Stimulated activated CD8-positive, alpha-beta memory T cell treated with anti-CD3 and anti-CD28 coated beads, Interleukin-4, amount 100 ng/mL, for 1 hour (primary cell): ENCODE results near the gene FRMD4A.

Experiments used
- DNase-seq, 2 donors: peaks; one replicate each; pipeline ENCODE4 v3.0.0-alpha.2; 2020; ENCODE audit warnings: low read depth in 2 of 2, low spot score in 1 of 2

The FRMD4A gene

DNA sequence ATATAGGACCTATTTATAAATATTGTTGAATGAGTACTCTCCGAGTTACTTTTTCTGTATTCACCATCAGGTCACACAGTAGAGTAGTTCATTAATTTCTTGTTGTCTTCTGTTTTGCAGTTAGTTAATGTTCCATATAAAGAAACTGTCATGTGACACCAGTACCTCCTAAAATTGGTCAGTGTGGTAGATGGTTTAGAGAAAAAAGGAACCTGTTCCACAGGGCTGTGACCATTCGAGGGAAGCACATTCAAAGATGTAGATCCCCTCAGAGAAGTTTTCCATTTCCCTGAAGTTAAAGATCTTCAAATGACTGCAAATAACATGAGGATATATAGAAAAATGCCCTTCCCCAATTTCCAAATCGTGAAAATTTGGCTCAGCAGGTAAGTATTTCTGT lies 698.3 kb downstream of the FRMD4A start:
- no peak for DNase-seq

DNA sequence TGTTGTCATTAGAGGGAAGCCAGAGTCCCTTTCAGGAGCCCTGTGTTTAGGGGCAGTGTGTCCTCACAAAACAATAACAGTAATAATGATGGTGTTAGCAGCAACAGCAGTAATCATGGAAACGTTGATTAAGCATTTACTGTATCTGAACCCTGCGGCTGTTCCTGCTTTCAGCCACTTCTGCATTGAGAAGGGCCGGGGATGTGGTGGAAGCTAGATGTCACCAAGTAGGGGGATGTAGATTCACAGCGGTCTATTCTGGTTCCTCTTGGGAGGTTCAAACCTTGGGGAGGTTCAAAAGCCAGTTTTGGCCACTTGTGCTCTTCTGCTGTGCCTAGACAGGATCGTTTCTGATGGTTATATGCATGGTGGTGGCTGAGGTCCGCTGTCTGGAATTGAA lies 699.1 kb downstream of the FRMD4A start:
- no peak for DNase-seq

DNA sequence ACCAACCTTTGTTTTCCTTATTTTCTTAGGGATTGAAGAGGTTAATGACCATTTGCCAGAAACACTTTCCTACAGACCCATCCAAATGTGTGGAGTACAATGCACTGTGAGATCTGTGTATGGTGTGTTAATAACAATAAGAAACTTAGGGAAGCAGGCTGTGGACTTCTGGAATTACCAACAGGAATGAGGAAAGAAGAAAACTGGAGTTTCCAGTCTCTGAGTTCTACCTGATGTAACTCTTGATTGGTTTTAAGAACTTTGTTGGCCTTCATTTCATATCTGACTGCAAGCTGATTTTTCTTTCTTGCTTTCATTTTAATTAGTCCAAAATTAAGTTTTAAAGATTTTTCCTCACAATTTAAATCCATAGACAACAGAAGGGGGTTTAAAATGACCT lies 700.5 kb downstream of the FRMD4A start:
- DNase-seq = no peak

DNA sequence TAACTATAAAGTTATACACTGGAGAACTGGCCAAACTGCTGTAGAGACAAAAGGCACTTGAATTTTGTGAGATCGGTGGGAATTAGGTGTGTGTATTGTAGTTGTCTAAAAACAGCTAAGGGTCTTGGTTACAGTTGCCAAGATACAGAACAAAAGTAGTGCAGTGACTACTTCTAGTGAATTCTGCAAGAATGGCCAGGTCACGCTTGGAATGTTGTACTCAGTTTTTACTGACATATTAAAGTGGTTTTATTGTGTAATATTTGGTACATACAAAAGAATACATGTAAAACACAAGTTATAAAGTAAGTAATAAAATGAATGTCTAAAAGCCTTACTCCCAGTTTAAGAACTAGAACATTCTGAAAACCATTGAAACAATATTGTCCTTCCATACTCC lies 701.6 kb downstream of the FRMD4A start:
- no peak for DNase-seq

DNA sequence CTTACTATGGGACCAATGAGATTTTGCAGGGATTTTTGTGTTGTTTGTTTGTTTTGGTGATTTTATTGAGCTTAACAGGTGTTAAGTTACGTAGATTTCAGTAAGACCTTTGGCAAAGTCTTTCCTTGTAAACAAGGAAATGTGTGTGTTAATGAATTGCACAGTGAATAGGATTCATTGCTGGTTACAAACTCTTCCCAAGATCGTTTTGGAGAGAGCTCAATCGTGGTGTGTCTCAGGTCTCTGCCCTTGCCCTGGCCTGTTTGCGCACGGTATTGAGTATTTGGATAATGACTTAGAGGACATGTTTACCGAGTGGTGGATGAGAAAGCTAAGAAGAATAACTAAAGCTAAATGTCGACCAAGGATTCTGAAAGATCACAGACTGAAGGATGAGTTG lies 702.1 kb downstream of the FRMD4A start:
- DNase-seq = no peak

GRCh38 chr10:13627459-13628310 lies 703.0 kb downstream of the FRMD4A start:
- no peak for DNase-seq

GRCh38 chr10:13624630-13625029 lies 706.1 kb downstream of the FRMD4A start:
- no peak for DNase-seq

GRCh38 chr10:13621931-13622330 lies 708.8 kb downstream of the FRMD4A start:
- DNase-seq = no peak

- DNase-seq = no peak
Measured at GRCh38 chr10:13617116-13617515, 713.6 kb downstream of the FRMD4A start.

DNA sequence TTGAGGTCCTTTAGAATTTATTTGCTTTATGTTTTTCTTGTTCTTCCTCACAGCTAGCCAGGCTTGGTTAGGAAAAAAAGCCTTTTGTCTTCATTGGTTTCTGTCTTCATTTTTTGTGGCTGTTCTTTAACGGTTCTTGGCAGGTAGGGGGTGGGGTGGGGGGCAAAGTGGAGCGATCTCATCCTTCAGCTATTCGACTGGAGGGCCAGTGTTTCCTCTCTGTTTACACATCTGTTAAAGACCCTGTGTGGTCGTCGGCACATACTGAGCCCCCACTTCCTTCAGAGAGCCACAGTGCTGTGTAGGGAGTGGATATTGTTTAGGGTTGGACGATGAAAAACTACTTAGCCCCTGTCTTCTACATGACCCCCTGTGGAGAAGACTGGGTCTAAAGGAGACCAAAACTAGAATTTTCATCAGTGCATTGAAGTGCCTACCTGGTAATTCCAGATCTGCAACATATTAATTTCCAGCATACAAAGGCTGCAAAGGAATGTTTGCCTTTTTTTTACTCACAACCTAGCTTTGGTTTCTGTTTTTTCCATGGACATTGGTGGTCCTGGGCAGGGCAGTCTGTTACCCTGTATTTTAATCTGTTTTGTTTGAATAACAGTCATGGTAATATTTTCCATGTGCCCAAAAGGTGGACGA lies 714.9 kb downstream of the FRMD4A start:
- no peak for DNase-seq

- no peak for DNase-seq
Measured at GRCh38 chr10:13614530-13615332, 716.0 kb downstream of the FRMD4A start.

- no peak for DNase-seq
Measured at GRCh38 chr10:13613519-13613918, 717.2 kb downstream of the FRMD4A start.

DNA sequence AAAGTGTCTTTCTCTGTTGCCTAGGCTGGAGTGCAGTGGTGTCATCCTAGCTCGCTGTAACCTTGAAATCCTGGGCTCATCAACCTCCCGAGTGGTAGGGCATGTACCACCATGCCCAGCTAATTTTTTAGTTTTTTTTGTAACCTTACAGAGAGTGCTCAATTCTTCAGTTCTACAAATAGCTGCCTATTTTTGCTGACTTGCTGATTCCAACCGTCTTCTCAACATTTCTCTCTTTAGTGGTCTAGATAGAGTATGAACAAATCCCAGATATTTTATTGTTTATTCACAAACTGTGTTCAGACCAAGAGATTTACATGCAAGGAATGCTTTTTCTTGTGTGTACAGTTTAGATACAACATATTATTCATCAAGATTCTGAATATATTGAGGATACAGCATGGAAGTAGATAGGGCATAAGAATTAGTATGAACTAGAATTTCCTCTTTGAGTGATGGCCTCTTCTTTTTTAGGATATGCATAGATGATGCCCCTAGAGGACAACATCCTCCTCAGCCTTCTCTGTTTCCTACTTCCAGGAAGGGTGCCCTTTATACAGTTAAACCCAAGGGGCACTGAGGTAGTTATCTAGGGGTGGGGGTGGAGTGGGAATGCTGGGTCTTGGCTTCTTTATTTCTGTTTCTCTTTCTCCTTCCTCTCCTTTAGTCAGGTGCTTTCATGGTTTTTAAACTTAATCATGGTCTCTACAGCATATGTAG lies 717.9 kb downstream of the FRMD4A start:
- DNase-seq = no peak

- no peak for DNase-seq
Measured at GRCh38 chr10:13608246-13608853, 722.4 kb downstream of the FRMD4A start.

DNA sequence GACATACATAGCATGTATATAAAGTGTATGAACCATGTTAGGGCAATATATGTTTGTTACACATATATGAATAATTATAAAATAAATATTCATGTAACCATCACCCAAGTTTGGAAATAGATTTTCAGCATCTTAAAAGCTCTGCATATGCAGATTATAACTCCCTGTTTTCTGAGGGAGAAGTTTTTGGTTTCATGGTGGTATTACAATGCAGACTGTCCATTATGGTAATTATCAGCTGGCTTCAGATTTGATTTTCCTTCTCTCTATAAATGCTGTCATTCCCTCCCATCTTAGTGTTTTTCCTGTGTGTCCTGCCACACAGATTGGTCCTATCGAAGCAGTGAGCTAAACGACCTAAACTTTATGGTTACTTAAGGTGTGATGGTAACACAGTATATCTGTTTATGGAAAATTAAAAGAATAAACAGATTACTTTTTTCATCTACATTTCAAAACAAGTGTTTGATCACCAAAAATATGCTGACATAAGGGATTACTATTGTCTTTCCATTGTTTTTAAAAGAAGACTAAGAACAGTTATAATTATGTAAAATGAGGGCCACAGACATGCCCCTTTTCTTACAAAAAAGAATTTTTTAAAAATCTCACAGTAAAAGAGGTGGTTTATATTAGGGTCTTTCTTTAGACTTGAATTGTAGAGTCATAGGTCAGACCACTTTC lies 726.2 kb downstream of the FRMD4A start:
- DNase-seq = no peak

GRCh38 chr10:13597909-13598308 lies 732.8 kb downstream of the FRMD4A start:
- DNase-seq = no peak

- DNase-seq = no peak
Measured at GRCh38 chr10:13594641-13595040, 736.1 kb downstream of the FRMD4A start.
